DND-41 (cell line): ENCODE data around the gene TNKS2.

ENCODE experiments used
- ATAC-seq: fragments of 200-7000 bp; cut with Tn5 transposase; 3 replicates; pipeline ENCODE4 v1.9.1; 2021; ENCODE audit warnings: low read depth; ENCODE audit not compliant: insufficient read depth
- DNase-seq: peaks from one replicate; pipeline ENCODE4 v3.0.0-alpha.2; 2020
- H2AFZ ChIP-seq: 2 replicates; pipeline ENCODE4 v1.6.0; 2012; ENCODE audit warnings: low read depth, low read length
- H3K27ac ChIP-seq: 2 replicates; pipeline ENCODE4 v1.5.1; 2012; ENCODE audit warnings: low read length, inconsistent platforms
- H3K27me3 ChIP-seq: fragments of 200-600 bp; sonication (generic); 2 replicates; pipeline ENCODE4 v1.6.0; 2012; ENCODE audit warnings: low read length, mild to moderate bottlenecking, inconsistent platforms; ENCODE audit not compliant: insufficient read depth, poor library complexity
- H3K36me3 ChIP-seq: 2 replicates; pipeline ENCODE4 v1.5.1; 2012; ENCODE audit warnings: low read length, inconsistent platforms; ENCODE audit not compliant: insufficient read depth
- H3K4me1 ChIP-seq: 2 replicates; pipeline ENCODE4 v1.5.1; 2012; ENCODE audit warnings: mild to moderate bottlenecking, low read length; ENCODE audit not compliant: insufficient read depth
- H3K4me2 ChIP-seq: 2 replicates; pipeline ENCODE4 v1.6.0; 2012; ENCODE audit warnings: mild to moderate bottlenecking, moderate library complexity, low read length, inconsistent platforms; ENCODE audit not compliant: insufficient read depth
- H3K4me3 ChIP-seq, 2 experiments: fragments of 200-600 bp in 1 of 2; shearing (Covaris generic) in 1 of 2; 2 replicates each; pipeline ENCODE4 v1.5.1; 2012 to 2016; ENCODE audit warnings: inconsistent platforms in 2 of 2, low read length in 2 of 2, mild to moderate bottlenecking in 2 of 2, low read depth in 1 of 2, moderate library complexity in 1 of 2
- H3K79me2 ChIP-seq: 2 replicates; pipeline ENCODE4 v1.6.0; 2012; ENCODE audit warnings: low read length, inconsistent platforms; ENCODE audit not compliant: insufficient read depth
- H3K9ac ChIP-seq: 2 replicates; pipeline ENCODE4 v1.6.0; 2012; ENCODE audit warnings: low read depth, mild to moderate bottlenecking, inconsistent platforms, low read length, moderate library complexity
- H3K9me3 ChIP-seq: 2 replicates; pipeline ENCODE4 v1.5.1; 2012; ENCODE audit warnings: low read length, moderate library complexity, mild to moderate bottlenecking, inconsistent platforms; ENCODE audit not compliant: insufficient read depth, severe bottlenecking
- H4K20me1 ChIP-seq: 2 replicates; pipeline ENCODE4 v1.6.0; 2012; ENCODE audit warnings: low read length; ENCODE audit not compliant: insufficient read depth
- CTCF ChIP-seq: IDR thresholded peaks from 2 replicates; pipeline ENCODE4 v1.5.1; 2012; ENCODE audit warnings: borderline replicate concordance, low read length, moderate library complexity, mild to moderate bottlenecking; ENCODE audit not compliant: poor library complexity, severe bottlenecking; ENCODE audit errors: extremely low read depth
- EZH2 ChIP-seq: IDR thresholded peaks from 3 replicates; pipeline ENCODE4 v1.6.1; 2012; ENCODE audit warnings: borderline replicate concordance, low read depth, mild to moderate bottlenecking, moderate library complexity, low read length, inconsistent platforms; ENCODE audit not compliant: severe bottlenecking

Gene TNKS2

DNA sequence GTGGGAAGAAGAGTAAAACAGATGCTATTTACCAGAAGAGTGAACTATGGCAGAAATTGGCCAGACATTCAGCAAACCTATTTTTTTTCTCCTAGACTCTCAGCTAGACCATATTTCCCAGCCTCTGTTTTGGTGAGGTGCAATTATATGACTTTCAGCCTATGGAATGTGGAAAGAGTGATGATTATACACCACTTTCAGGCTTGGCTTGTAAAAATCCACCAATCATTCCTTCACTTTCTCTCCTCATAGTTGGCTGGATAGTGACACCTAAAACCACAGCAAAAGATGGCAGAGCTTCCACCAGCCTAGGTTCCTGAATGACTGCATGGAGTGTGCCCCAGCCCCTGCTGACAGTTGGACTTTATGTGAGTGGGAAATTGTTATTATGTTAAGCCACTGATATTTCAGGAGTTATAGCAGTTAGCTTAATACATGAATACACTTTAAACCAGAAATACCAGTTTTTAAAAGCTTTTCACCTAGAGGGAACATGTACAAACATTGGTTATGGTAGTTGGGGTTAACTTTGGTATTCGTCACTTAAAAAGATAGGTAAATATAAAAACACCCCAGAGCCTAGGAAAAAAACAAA lies 19.1 kb upstream of the TNKS2 start:
- Histone ChIP-seq H3K4me2 (no peak overlapping the region), H3K9ac (no peak overlapping the region), H2AFZ (no peak overlapping the region), H3K36me3 (no peaks in the 10 kb centered on the region), H3K27me3 (peaks cover 11% of the 10 kb centered on the region), H3K9me3 (no peaks in the 10 kb centered on the region), H3K4me1 (no peaks in the 10 kb centered on the region), H3K79me2 (no peaks in the 10 kb centered on the region), H3K27ac (no peak overlapping the region), H4K20me1 (no peaks in the 10 kb centered on the region), H3K4me3 (no peak overlapping the region)
- ATAC-seq: no peak
- TF ChIP-seq EZH2 (no peak), CTCF (no peak)
- DNase-seq: no peak

- Histone ChIP-seq H3K4me2 (no peak overlapping the region), H2AFZ (no peak overlapping the region), H3K9me3 (no peaks in the 10 kb centered on the region), H3K36me3 (no peaks in the 10 kb centered on the region), H3K79me2 (no peaks in the 10 kb centered on the region), H3K27ac (no peak overlapping the region), H3K4me1 (no peaks in the 10 kb centered on the region), H4K20me1 (no peaks in the 10 kb centered on the region), H3K4me3 (no peak overlapping the region), H3K9ac (no peak overlapping the region), H3K27me3 (peaks cover 11% of the 10 kb centered on the region)
- TF ChIP-seq EZH2 (no peak), CTCF (no peak)
- ATAC-seq (no peak), DNase-seq (no peak)
These were observed 15.7 kb upstream of the TNKS2 start for GRCh38 chr10:91782539-91782938.

DNA sequence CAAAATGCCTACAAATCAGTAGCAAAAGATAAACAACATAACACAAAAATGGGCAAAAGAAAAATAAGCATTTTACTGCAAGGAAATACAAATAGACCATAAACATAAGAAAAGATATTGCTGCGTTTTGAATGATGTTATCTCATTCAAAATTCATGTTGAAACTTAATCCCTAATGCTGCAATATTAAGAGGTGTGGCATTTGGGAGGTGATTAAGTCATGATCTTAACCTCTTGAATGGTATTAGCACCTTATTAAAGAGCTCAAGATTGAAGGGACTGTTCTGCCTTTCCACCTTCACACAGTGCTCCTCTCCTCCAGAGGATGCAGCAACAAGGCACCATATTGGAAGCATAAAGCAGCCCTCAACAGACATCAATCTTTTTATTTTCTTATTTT lies 12.4 kb upstream of the TNKS2 start:
- Histone ChIP-seq H4K20me1 (no peaks in the 10 kb centered on the region), H3K79me2 (no peaks in the 10 kb centered on the region), H2AFZ (no peak overlapping the region), H3K9me3 (no peaks in the 10 kb centered on the region), H3K4me1 (no peaks in the 10 kb centered on the region), H3K36me3 (no peaks in the 10 kb centered on the region), H3K27ac (no peak overlapping the region), H3K27me3 (peaks cover 6% of the 10 kb centered on the region), H3K4me2 (no peak overlapping the region), H3K4me3 (no peak overlapping the region), H3K9ac (no peak overlapping the region)
- no peak for TF ChIP-seq EZH2
- no peak for TF ChIP-seq CTCF
- DNase-seq (no peak), ATAC-seq (no peak)

DNA sequence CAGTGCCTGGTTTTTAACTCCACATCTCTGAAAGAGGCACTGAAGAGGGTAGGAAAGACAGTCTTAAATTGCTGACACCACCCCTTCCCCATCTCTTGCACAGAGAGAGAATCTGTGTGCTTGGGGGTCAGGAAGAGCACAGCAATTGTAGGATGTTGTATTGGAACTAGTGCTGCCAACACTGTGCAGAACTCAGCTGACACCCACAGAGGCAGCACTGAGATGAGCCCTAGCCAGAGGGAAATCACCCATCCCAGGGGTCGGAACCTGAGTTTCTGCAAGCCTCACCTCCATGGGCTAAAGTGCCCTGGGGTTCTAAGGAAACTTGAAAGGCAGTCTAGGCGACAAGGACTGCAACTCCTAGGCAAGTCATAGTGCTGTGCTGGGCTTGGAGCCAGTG lies 11.0 kb upstream of the TNKS2 start:
- H4K20me1 ChIP-seq: no peaks in the 10 kb centered on the region
- no peak overlapping the region for H3K4me2 ChIP-seq
- no peaks in the 10 kb centered on the region for H3K4me1 ChIP-seq
- H2AFZ ChIP-seq: no peak overlapping the region
- TF ChIP-seq EZH2: no peak
- H3K9me3 ChIP-seq: no peaks in the 10 kb centered on the region
- H3K27ac ChIP-seq: no peak overlapping the region
- H3K9ac ChIP-seq: no peak overlapping the region
- DNase-seq (no peak), ATAC-seq (no peak)
- no peaks in the 10 kb centered on the region for H3K27me3 ChIP-seq
- H3K79me2 ChIP-seq: no peaks in the 10 kb centered on the region
- H3K4me3 ChIP-seq: no peak overlapping the region
- H3K36me3 ChIP-seq: no peaks in the 10 kb centered on the region
